Measurements from ENCODE around the gene ZDHHC14. TPM values are rescaled to one million over a fixed set of nuclear protein-coding genes. Genes with fewer than 3 reads are reported as not detected.
A peak's percentile ranks its signal among the peaks of the same experiment; 100 is the strongest.

Gene ZDHHC14
- polyA plus RNA-seq, 2 of the 4 experiments (the other 2 are of a cell fraction), result 2.2 to 2.8 TPM

DNA sequence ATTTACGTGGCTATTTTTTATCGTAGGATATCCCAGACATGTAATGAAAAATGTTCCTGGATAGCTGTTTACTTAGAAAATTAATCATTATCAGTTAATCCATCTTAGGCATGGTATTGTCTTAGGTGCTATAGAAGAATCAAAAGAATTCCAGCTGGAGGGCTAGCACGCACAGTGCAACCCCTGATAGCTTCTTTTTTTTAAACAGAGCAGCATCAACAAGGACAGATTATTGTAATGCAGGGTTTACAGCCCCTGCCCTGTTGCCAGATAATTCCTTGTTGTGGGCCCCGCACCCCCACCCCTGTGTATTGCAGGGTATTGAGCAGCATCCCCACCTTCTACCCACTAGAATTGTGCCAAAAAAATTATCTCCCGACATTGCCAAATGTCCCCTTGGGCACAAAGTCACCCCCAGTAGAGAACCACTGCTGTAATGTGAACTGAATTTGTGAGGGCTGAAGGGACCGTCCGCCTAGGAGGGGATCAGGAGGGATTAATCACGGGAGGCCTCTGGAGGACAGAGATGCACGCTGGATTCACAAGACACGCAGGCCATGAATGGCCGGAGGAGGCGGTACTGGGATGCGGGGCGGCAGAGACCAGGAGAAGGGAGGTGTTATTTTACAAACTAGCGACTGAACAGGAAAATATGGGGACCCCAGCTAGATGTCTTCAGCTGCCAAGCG, 174.6 kb downstream of the ZDHHC14 start:
- no peak overlapping the region for H3K4me3 ChIP-seq
- ChIA-PET CTCF (interaction anchor here (0.8 kb wide), 1 partner anchor 112 kb away, joined by 3 read pairs; no protein-coding TSS in a partner anchor), POLR2A (no interaction called here)
- H3K27ac ChIP-seq, result no peak overlapping the region
- no peak for ATAC-seq
- DNase-seq (ENCODE audit: low read depth in 1 of 2, low spot score in 1 of 2), result no peak
- TF ChIP-seq HOXB13 (CRISPR knock-in tag; IDR thresholded peaks at IDR 0.05; ENCODE audit: low read depth) (no peak), GATA3 (IDR thresholded peaks at IDR 0.05; ENCODE audit: borderline replicate concordance) (no peak), CEBPB (IDR thresholded peaks at IDR 0.05) (no peak), KDM5A (IDR thresholded peaks at IDR 0.05) (no peak), RNF2 (IDR thresholded peaks at IDR 0.05; ENCODE audit: borderline replicate concordance, low read depth) (no peak), POLR2A (IDR thresholded peaks at IDR 0.05; ENCODE audit: low read length) (no peak), JUNB (IDR thresholded peaks at IDR 0.05) (no peak), FOXS1 (CRISPR knock-in tag; IDR thresholded peaks at IDR 0.05) (no peak), KDM1A (IDR thresholded peaks at IDR 0.05; ENCODE audit: low read depth) (no peak), MAFK (IDR thresholded peaks at IDR 0.05; ENCODE audit: partially characterized antibody) (no peak), NR3C1 (IDR thresholded peaks at IDR 0.05) (no peak), POLR2AphosphoS2 (conservative IDR thresholded peaks at IDR 0.05; ENCODE audit: low read length) (no peak), PHF8 (IDR thresholded peaks at IDR 0.05; ENCODE audit: borderline replicate concordance, low read depth) (no peak), MAZ (IDR thresholded peaks at IDR 0.05; ENCODE audit: borderline replicate concordance, low read depth, low read length) (no peak), HOXB5 (CRISPR knock-in tag; IDR thresholded peaks at IDR 0.05) (no peak), FOSB (CRISPR knock-in tag; IDR thresholded peaks at IDR 0.05) (no peak), TP53 (CRISPR knock-in tag; IDR thresholded peaks at IDR 0.05) (no peak), RARB (CRISPR knock-in tag; IDR thresholded peaks at IDR 0.05) (no peak)
- FAIRE-seq, result no peak
- no peak overlapping the region for H3K4me2 ChIP-seq
- H3K9me3 ChIP-seq, result no peaks in the 10 kb centered on the region
- 85% methylated on average over 16 of the region's 16 CpGs for WGBS (ENCODE audit: missing lambda C conversion rate)
- H3K4me1 ChIP-seq, result no peaks in the 10 kb centered on the region

- Histone ChIP-seq H3K4me1 (no peaks in the 10 kb centered on the region), H3K27ac (no peak overlapping the region), H3K9me3 (no peaks in the 10 kb centered on the region), H3K4me3 (no peak overlapping the region), H3K4me2 (no peak overlapping the region)
- TF ChIP-seq HOXB13 (CRISPR knock-in tag; IDR thresholded peaks at IDR 0.05; ENCODE audit: low read depth) (no peak), PBX3 (IDR thresholded peaks at IDR 0.05) (no peak), MYC (IDR thresholded peaks at IDR 0.05; ENCODE audit: borderline replicate concordance, low read length) (no peak)
- CTCF ChIA-PET, result no interaction called here
- 85% methylated on average over 14 of the region's 15 CpGs for WGBS (ENCODE audit: missing lambda C conversion rate)
- no peak for FAIRE-seq
- DNase-seq (ENCODE audit: low read depth in 1 of 2, low spot score in 1 of 2), result no peak
- no peak for ATAC-seq
- POLR2A ChIA-PET, result no interaction called here
These were observed 175.2 kb downstream of the ZDHHC14 start for GRCh38 chr6:157556144-157556645.

DNA sequence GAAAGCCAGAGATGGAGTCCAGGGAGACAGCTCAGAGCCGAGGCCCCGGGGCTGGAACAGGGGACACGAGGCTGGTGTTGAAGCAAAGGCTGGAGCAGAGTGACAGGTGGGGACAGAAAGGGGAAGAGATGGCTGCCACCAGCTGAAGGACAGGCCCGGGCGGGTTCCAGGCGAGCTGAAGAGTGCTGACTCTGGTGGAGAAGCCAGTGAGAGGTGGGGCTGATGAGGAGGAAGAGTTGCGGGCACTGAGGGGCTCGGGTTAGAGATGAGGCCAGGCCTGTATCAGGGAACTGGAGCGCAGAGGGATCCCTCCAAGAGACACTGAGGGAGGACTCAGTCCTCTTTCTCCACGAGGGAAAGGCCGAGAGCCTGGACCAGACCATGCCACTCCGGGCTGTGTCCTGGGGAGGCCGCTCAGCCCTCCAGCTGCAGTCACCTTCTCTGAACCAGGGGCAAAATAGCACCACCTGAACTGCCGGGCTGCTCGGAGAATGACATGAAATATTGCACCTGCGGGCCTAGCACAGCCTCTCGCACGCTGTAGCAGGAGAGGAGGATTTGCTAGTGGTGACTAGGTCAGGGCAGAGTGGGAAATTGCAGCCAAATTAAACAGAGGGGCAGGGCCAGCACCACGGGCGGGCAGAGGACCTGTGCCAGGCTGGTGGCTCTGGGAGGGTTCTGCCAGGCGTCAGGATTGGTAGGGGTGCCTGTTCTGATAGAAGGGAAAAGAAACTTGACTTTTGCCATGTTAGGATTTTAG, 175.9 kb downstream of the ZDHHC14 start:
- Histone ChIP-seq H3K9me3 (no peaks in the 10 kb centered on the region), H3K27ac (no peak overlapping the region), H3K4me3 (no peak overlapping the region), H3K4me2 (no peak overlapping the region), H3K4me1 (no peaks in the 10 kb centered on the region)
- ChIA-PET POLR2A (no interaction called here), CTCF (no interaction called here)
- DNase-seq (ENCODE audit: low read depth in 1 of 2, low spot score in 1 of 2) (no peak), ATAC-seq (0 out of 6 replicates have a peak, but pooled peaks of 1 of the 2 experiments have one; percentile 19), FAIRE-seq (no peak)
- 85% methylated on average over 12 of the region's 21 CpGs for WGBS (ENCODE audit: missing lambda C conversion rate)
- TF ChIP-seq HDAC2 (IDR thresholded peaks at IDR 0.05) (no peak), HOXB5 (CRISPR knock-in tag; IDR thresholded peaks at IDR 0.05) (no peak), EHF (CRISPR knock-in tag; IDR thresholded peaks at IDR 0.05) (no peak), MAFK (IDR thresholded peaks at IDR 0.05; ENCODE audit: partially characterized antibody) (no peak), FOSB (CRISPR knock-in tag; IDR thresholded peaks at IDR 0.05) (no peak), ZC3H11A (IDR thresholded peaks at IDR 0.05) (no peak), FOSL2 (IDR thresholded peaks at IDR 0.05) (no peak), FOSL2 (CRISPR knock-in tag; IDR thresholded peaks at IDR 0.05) (no peak), JUNB (IDR thresholded peaks at IDR 0.05) (no peak), KDM1A (IDR thresholded peaks at IDR 0.05; ENCODE audit: low read depth) (no peak)
- TF ChIP-seq, protein P1, sequence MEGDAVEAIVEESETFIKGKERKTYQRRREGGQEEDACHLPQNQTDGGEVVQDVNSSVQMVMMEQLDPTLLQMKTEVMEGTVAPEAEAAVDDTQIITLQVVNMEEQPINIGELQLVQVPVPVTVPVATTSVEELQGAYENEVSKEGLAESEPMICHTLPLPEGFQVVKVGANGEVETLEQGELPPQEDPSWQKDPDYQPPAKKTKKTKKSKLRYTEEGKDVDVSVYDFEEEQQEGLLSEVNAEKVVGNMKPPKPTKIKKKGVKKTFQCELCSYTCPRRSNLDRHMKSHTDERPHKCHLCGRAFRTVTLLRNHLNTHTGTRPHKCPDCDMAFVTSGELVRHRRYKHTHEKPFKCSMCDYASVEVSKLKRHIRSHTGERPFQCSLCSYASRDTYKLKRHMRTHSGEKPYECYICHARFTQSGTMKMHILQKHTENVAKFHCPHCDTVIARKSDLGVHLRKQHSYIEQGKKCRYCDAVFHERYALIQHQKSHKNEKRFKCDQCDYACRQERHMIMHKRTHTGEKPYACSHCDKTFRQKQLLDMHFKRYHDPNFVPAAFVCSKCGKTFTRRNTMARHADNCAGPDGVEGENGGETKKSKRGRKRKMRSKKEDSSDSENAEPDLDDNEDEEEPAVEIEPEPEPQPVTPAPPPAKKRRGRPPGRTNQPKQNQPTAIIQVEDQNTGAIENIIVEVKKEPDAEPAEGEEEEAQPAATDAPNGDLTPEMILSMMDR (IDR thresholded peaks at IDR 0.05), result no peak

Data from A549 (cell line).